Thymus (tissue), 11 donors: Measurements from ENCODE around the gene SYT5. TPM values are rescaled to one million over a fixed set of nuclear protein-coding genes. Genes with fewer than 3 reads are reported as not detected.
"Not testable (repeated sequence)": the region's sequence is repeated elsewhere in the genome, so short reads cannot be mapped to it uniquely, and the experiment has no call there.

Experiments used
- DNase-seq, 9 donors: peaks; one replicate each; pipeline ENCODE4 v3.0.0-alpha.2; 2013; ENCODE audit warnings: low spot score in 9 of 9, low read depth in 6 of 9, missing footprints in 1 of 9
- H3K27ac ChIP-seq, 2 donors: one replicate each; pipeline ENCODE4 v1.5.1; 2013; ENCODE audit warnings: control low read depth in 1 of 2, low read depth in 1 of 2, low read length in 1 of 2, mild to moderate bottlenecking in 1 of 2, moderate library complexity in 1 of 2
- H3K27me3 ChIP-seq, 2 donors: one replicate each; pipeline ENCODE4 v1.5.1; 2013; ENCODE audit warnings: low read length in 1 of 2; ENCODE audit not compliant: control insufficient read depth in 2 of 2, insufficient read depth in 1 of 2
- H3K36me3 ChIP-seq, 2 donors: one replicate each; pipeline ENCODE4 v1.5.1; 2013; ENCODE audit warnings: low read length in 1 of 2, mild to moderate bottlenecking in 1 of 2, moderate library complexity in 1 of 2; ENCODE audit not compliant: control insufficient read depth in 2 of 2, insufficient read depth in 2 of 2
- H3K4me1 ChIP-seq, 2 donors: one replicate each; pipeline ENCODE4 v1.5.1; 2013; ENCODE audit warnings: low read length in 2 of 2; ENCODE audit not compliant: control insufficient read depth in 2 of 2, insufficient read depth in 2 of 2
- H3K4me3 ChIP-seq, 2 donors: one replicate each; pipeline ENCODE4 v1.5.1; 2013; ENCODE audit warnings: low read length in 2 of 2, control low read depth in 1 of 2, mild to moderate bottlenecking in 1 of 2
- H3K9me3 ChIP-seq, 2 donors: one replicate each; pipeline ENCODE4 v1.5.1; 2013; ENCODE audit warnings: low read length in 1 of 2, mild to moderate bottlenecking in 1 of 2; ENCODE audit not compliant: control insufficient read depth in 2 of 2, insufficient read depth in 1 of 2
- WGBS: extraction: QIAGEN DNeasy Blood & Tissue Kit; methylation state at CpG from one replicate; pipeline ENCODE4 v1.1.7; 2013; 5-methylcytosine and 5-hydroxymethylcytosine counted together
- polyA plus RNA-seq: library from polyadenylated mRNA; stranded (reverse); fragments of 200-250 nt; gene quantifications from one replicate; pipeline ENCODE4 v1.2.3, GENCODE V29; 2013
- total RNA-seq: library from RNA; stranded (reverse); fragments of 120-200 nt; gene quantifications from one replicate; pipeline ENCODE4 v1.2.4, GENCODE V29; 2013
- donor health status: healthy.

Gene SYT5
- total and polyA plus RNA-seq, 2 donors, result 0.24 to 0.32 TPM

DNA sequence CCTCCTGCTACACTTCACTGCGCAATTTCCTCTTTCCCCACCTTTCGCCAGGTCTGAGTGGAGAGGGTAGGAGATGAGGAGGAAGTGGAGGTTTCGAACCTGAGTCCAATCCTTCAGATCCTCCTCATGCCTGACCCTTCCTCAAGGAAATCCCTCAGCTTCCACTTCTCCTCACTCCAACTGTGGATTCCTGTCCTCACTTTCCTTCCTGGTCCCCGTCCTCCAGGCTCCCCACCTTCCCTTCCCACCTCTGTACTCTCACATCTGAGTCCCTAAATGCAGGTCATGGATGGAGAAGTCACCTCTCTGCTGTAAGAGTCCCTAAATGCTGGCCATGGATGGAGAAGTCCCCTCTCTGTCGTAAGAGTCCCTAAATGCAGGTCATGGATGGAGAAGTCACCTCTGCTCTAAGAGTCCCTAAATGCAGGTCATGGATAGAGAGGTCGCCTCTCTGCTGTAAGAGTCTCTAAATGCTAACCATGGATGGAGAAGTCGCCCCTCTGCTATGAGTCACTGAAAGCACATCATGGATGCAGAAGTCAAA is 45.4 kb upstream of the SYT5 start:
- no peaks in the 10 kb centered on the region for H3K4me1 ChIP-seq
- H3K36me3 ChIP-seq, result peaks cover 49% of the 10 kb centered on the region in 2 donors
- no peak for DNase-seq
- H3K27ac ChIP-seq, result no peak overlapping the region
- peaks cover 0 to 3% of the 10 kb centered on the region in 2 donors for H3K9me3 ChIP-seq
- no peaks in the 10 kb centered on the region for H3K27me3 ChIP-seq
- no peak overlapping the region for H3K4me3 ChIP-seq
- WGBS, result 95% methylated on average over 7 of the region's 7 CpGs

DNA sequence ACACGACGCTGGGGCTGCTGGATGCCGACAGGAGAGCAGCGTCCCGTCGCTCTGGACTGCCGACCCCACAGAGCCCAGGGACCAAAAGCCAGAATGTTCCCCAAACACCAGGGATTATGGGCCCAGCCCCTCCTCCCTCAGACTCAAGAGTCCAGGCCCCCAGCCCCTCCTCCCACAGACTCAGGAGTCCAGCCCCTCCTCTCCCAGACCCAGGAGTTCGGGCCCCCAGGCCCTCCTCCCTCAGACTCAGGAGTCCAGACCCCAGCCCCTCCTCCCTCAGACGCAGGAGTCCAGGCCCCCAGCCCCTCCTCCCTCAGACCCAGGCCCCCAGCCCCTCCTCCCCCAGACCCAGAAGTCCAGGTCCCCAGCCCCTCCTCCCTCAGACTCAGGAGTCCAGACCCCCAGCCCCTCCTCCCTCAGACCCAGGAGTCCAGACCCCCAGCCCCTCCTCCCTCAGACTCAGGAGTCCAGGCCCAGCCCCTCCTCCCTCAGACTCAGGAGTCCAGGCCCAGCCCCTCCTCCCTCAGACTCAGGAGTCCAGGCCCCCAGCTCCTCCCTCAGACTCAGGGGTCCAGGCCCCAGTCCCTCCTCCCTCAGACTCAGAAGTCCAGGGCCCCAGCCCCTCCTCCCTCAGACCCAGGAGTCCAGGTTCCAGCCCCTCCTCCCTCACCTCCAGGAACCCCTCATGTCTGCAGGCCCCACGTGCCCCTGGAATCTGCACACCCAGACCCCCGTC is 44.8 kb upstream of the SYT5 start:
- H3K36me3 ChIP-seq, result peaks cover 43% of the 10 kb centered on the region in 2 donors
- H3K9me3 ChIP-seq, H3K27ac ChIP-seq, DNase-seq, H3K27me3 ChIP-seq, H3K4me3 ChIP-seq, H3K4me1 ChIP-seq: not testable (repeated sequence)
- 94% methylated on average over 11 of the region's 11 CpGs for WGBS

- Histone ChIP-seq H3K4me1 (no peaks in the 10 kb centered on the region), H3K36me3 (peaks cover 36 to 38% of the 10 kb centered on the region in 2 donors), H3K9me3 (peaks cover 0 to 4% of the 10 kb centered on the region in 2 donors), H3K27me3 (no peaks in the 10 kb centered on the region), H3K27ac (no peak overlapping the region), H3K4me3 (no peak overlapping the region)
- WGBS, result 94% methylated on average over 26 of the region's 26 CpGs
- DNase-seq, result no peak
Observed at GRCh38 chr19:55224038-55224665, 44.1 kb upstream of the SYT5 start.

DNA sequence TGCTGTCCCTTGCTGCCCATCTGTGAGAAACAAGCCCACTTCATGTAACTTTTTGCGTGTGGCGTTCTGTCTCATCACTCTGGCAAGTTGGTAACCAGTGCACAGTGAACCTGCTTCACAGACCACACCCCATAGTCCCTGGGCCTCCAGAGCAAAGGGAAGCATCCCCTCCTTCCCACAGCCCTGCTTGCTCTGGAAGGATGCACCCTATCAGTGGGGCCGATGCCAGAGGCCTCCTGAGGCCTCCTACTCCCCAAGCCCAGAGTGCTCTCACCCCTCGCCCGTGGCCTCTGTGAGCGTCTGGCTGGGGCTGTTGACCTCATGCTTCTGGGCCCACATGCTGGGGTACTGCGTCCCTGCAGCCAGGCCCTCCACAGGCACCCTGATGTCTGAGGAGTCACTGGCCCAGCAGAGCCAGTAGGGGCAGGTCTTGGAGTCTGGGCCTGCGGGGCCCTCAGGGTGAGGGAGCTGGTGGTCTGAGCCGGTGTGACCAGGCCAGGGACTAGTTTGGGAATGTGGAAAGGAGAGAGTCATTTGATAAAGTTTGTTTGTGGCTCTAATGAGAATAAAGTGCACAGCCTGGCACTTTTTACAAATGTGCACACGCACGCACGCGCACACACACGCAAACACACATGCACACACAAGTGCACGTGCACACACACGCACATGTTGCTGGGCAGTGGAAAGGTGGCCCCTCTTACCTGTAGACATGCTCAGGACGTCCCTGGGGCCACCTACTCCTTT is 43.4 kb upstream of the SYT5 start:
- no peak overlapping the region for H3K4me3 ChIP-seq
- no peak for DNase-seq
- no peaks in the 10 kb centered on the region for H3K27me3 ChIP-seq
- H3K27ac ChIP-seq, result no peak overlapping the region
- H3K9me3 ChIP-seq, result peaks cover 0 to 4% of the 10 kb centered on the region in 2 donors
- peaks cover 29 to 31% of the 10 kb centered on the region in 2 donors for H3K36me3 ChIP-seq
- no peaks in the 10 kb centered on the region for H3K4me1 ChIP-seq
- 94% methylated on average over 17 of the region's 17 CpGs for WGBS

DNA sequence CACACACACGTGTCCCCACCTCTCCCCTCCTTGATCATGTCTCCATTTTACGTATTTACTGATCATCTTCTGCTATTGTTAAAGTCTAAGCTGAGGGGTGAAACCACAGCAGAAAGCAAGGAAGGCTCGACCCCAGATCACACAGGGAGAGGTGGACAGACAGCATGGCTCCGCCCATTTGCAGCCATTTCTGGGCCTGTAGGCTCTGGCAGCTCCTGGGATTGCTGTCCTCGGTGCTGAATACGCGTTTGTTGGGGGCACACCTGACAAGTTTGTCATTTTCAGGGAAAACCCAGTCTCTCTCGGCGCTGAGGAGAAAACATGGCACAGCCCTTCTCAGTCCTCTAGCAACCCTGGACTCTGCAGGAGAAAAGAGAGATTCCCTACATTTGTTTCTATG is 40.4 kb upstream of the SYT5 start:
- peaks cover 5 to 9% of the 10 kb centered on the region in 2 donors for H3K36me3 ChIP-seq
- no peak for DNase-seq
- WGBS, result 92% methylated on average over 9 of the region's 9 CpGs

GRCh38 chr19:55216461-55217198 is 36.5 kb upstream of the SYT5 start:
- peak overlapping the region in 1 of 2 donors; percentile 10 for H3K4me3 ChIP-seq
- DNase-seq, result peak in 8 of 9 donors; percentile 28 to 67 (median 45)
- no peak overlapping the region for H3K27ac ChIP-seq
- peaks cover 4 to 9% of the 10 kb centered on the region in 2 donors for H3K4me1 ChIP-seq
- H3K36me3 ChIP-seq, result no peaks in the 10 kb centered on the region
- peaks cover 0 to 15% of the 10 kb centered on the region in 2 donors for H3K27me3 ChIP-seq
- 8% methylated on average over 36 of the region's 36 CpGs for WGBS
- H3K9me3 ChIP-seq, result peaks cover 2 to 14% of the 10 kb centered on the region in 2 donors

More for the DNA sequence above, 40.4 kb upstream of the SYT5 start:
- Histone ChIP-seq H3K4me1 (peaks cover 4 to 9% of the 10 kb centered on the region in 2 donors), H3K9me3 (peaks cover 2 to 4% of the 10 kb centered on the region in 2 donors), H3K4me3 (no peak overlapping the region), H3K27ac (no peak overlapping the region), H3K27me3 (peaks cover 0 to 15% of the 10 kb centered on the region in 2 donors)

- no peak overlapping the region for H3K27ac ChIP-seq
- no peaks in the 10 kb centered on the region for H3K36me3 ChIP-seq
- DNase-seq, result no peak
- H3K9me3 ChIP-seq, result peaks cover 2 to 10% of the 10 kb centered on the region in 2 donors
- H3K4me3 ChIP-seq, result no peak overlapping the region
- H3K27me3 ChIP-seq, result peaks cover 0 to 19% of the 10 kb centered on the region in 2 donors
- H3K4me1 ChIP-seq, result peaks cover 4 to 9% of the 10 kb centered on the region in 2 donors
- WGBS, result 84% methylated on average over 7 of the region's 7 CpGs
Observed at GRCh38 chr19:55213547-55213946, 33.5 kb upstream of the SYT5 start.

DNA sequence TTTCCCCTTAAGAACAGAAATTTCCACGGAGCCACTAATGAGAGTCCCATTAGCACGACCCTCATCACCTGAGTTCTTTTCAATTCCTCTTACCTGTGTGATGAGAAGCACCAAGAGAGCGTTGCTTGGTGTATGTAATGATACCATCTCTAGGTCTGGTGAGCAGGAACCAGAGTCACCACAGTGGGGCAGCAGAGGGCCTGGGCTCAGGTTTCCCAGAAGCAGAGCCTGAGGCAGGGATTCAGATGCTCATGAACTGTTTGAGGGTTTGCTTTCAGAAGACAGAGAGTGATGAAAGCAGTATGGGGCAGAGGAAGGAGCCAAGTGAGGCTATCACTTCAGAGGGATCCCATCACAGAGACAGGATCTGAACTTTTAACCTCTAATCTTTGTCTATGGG is 32.4 kb upstream of the SYT5 start:
- DNase-seq, result peak in 3 of 9 donors; percentile 15 to 33 (median 21)
- H3K9me3 ChIP-seq, result peaks cover 2 to 10% of the 10 kb centered on the region in 2 donors
- WGBS, result 82% methylated on average over 3 of the region's 3 CpGs
- H3K27me3 ChIP-seq, result peaks cover 0 to 19% of the 10 kb centered on the region in 2 donors
- H3K27ac ChIP-seq, result no peak overlapping the region
- peaks cover 4 to 9% of the 10 kb centered on the region in 2 donors for H3K4me1 ChIP-seq
- no peak overlapping the region for H3K4me3 ChIP-seq
- no peaks in the 10 kb centered on the region for H3K36me3 ChIP-seq
